Calu3 (cell line): Measurements from ENCODE around the gene PTPRN2. TPM values are rescaled to one million over a fixed set of nuclear protein-coding genes. Genes with fewer than 3 reads are reported as not detected.

ENCODE experiments used
- BruUV-seq: library from RNA; stranded (reverse); fragments of 400-500 nt; replicated peaks from 2 replicates; lab custom pipeline; 2021; lab: Mats Ljungman, UMichigan
- CTCF ChIA-PET: fragments of 300-600 bp; sonication (Branson Sonifier 250); formaldehyde crosslinking; loops from one replicate; lab custom pipeline; 2022; ENCODE audit warnings: antibody characterized with exemption; lab: Charles Lee
- DNase-seq: peaks from one replicate; pipeline ENCODE4 v3.0.0; 2022
- H3K27ac Mint-ChIP-seq: one replicate; pipeline ENCODE4 v1.8.0; 2022; ENCODE audit warnings: mixed read lengths; ENCODE audit not compliant: unreplicated experiment
- H3K27me3 Mint-ChIP-seq: one replicate; pipeline ENCODE4 v1.8.0; 2022; ENCODE audit warnings: mixed read lengths; ENCODE audit not compliant: unreplicated experiment
- H3K36me3 Mint-ChIP-seq: one replicate; pipeline ENCODE4 v1.8.0; 2022; ENCODE audit warnings: mild to moderate bottlenecking, moderate library complexity, mixed read lengths; ENCODE audit not compliant: insufficient read depth, unreplicated experiment
- H3K4me1 Mint-ChIP-seq: one replicate; pipeline ENCODE4 v1.8.0; 2022; ENCODE audit warnings: mild to moderate bottlenecking, low read depth, mixed read lengths; ENCODE audit not compliant: unreplicated experiment
- H3K4me3 Mint-ChIP-seq: one replicate; pipeline ENCODE4 v1.8.0; 2022; ENCODE audit warnings: mild to moderate bottlenecking, low read depth, moderate library complexity, mixed read lengths; ENCODE audit not compliant: unreplicated experiment
- H3K9me3 Mint-ChIP-seq: one replicate; pipeline ENCODE4 v1.8.0; 2022; ENCODE audit warnings: low read depth, mixed read lengths; ENCODE audit not compliant: unreplicated experiment
- intact Hi-C: fragments of 100-400 bp; cut with micrococcal nuclease; formaldehyde crosslinking; loops from one replicate; pipeline ENCODE4 v1.10.0; 2022; ENCODE audit not compliant: unreplicated experiment
- total RNA-seq: library from RNA; stranded (reverse); gene quantifications from 2 replicates; pipeline ENCODE4 v1.2.3, GENCODE V29; 2022
- TF ChIP-seq, protein P1 (sequence below): fragments of 200-600 bp; IDR thresholded peaks from one replicate; pipeline ENCODE4 v1.8.0; 2022; ENCODE audit warnings: antibody characterized with exemption; ENCODE audit not compliant: unreplicated experiment

PTPRN2 gene
- total RNA-seq, 1 experiment from 2014 or later, result 2.0 TPM

DNA sequence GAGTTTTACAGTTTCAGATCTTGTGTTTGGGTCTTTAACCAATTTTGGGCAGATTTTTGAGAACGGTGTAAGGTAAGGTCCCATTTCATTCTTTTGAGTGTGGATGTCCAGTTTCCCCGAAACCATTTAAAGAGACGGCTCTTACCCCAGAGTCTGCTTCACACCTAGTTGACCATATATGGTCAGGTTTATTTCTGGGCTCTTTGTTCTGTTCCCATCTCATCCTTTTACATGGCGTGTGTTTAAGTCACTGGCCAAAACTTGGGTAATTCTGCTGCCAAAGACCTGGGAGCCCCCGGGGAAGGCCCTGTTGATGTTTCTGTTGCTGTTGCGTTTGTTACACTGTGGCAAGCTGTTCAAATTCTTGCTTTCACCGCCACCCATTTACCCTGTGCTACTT, 120.1 kb downstream of the PTPRN2 start:
- DNase-seq, result no peak
- H3K36me3 Mint-ChIP-seq, result no peaks in the 10 kb centered on the region
- intact Hi-C loops, result no loop called here
- no peaks in the 10 kb centered on the region for H3K4me1 Mint-ChIP-seq
- CTCF ChIA-PET, result no interaction called here
- peaks cover 14% of the 10 kb centered on the region for H3K9me3 Mint-ChIP-seq
- H3K4me3 Mint-ChIP-seq, result no peak overlapping the region
- TF ChIP-seq, protein P1, sequence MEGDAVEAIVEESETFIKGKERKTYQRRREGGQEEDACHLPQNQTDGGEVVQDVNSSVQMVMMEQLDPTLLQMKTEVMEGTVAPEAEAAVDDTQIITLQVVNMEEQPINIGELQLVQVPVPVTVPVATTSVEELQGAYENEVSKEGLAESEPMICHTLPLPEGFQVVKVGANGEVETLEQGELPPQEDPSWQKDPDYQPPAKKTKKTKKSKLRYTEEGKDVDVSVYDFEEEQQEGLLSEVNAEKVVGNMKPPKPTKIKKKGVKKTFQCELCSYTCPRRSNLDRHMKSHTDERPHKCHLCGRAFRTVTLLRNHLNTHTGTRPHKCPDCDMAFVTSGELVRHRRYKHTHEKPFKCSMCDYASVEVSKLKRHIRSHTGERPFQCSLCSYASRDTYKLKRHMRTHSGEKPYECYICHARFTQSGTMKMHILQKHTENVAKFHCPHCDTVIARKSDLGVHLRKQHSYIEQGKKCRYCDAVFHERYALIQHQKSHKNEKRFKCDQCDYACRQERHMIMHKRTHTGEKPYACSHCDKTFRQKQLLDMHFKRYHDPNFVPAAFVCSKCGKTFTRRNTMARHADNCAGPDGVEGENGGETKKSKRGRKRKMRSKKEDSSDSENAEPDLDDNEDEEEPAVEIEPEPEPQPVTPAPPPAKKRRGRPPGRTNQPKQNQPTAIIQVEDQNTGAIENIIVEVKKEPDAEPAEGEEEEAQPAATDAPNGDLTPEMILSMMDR, result no peak
- H3K27me3 Mint-ChIP-seq, result no peaks in the 10 kb centered on the region
- H3K27ac Mint-ChIP-seq, result no peak overlapping the region
- BruUV-seq, result no TSS peak

DNA sequence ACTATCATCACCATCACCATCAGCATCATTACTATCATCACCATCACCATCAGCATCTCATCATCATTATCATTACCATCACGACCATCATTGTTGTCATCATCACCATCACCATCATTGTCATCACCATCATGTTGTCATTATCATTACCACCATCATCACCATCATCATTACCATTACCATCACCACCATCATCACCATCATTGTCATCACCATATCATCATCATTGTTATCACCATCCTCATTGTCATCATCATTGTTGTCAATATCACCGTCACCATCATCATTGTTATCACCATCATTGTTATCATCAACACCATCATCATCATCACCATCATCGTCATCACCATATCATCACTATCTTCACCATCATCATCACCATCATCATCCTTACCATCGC, 124.3 kb downstream of the PTPRN2 start:
- intact Hi-C loops, result no loop called here
- H3K36me3 Mint-ChIP-seq, result no peaks in the 10 kb centered on the region
- peaks cover 20% of the 10 kb centered on the region for H3K9me3 Mint-ChIP-seq
- no peaks in the 10 kb centered on the region for H3K4me1 Mint-ChIP-seq
- H3K27me3 Mint-ChIP-seq, result no peaks in the 10 kb centered on the region
- no peak for DNase-seq
- H3K27ac Mint-ChIP-seq, result no peak overlapping the region
- no peak overlapping the region for H3K4me3 Mint-ChIP-seq
- BruUV-seq, result no TSS peak
- CTCF ChIA-PET, result no interaction called here
- TF ChIP-seq, protein P1, result no peak

DNA sequence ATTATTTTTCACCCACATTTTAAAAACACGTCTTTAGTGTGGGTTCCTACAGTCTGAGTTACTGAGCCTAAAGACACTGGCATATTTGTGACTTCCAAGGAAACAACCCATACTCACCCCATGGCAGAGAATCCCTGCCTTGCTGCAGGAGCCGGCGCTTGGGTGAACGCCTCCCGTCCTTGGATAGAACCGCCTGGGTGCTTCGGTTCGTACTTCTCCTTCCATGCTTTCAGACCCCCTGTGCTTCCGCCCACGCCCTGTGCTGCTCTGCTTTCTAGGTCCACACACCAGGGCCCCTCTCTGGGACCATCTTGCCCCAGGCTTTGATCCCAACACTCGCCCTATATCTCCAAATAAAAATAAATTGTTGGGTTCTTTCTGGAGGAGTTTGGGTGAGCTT, 125.8 kb downstream of the PTPRN2 start:
- no peaks in the 10 kb centered on the region for H3K36me3 Mint-ChIP-seq
- peaks cover 20% of the 10 kb centered on the region for H3K9me3 Mint-ChIP-seq
- CTCF ChIA-PET, result no interaction called here
- TF ChIP-seq, protein P1, result no peak
- no peaks in the 10 kb centered on the region for H3K4me1 Mint-ChIP-seq
- no peaks in the 10 kb centered on the region for H3K27me3 Mint-ChIP-seq
- H3K4me3 Mint-ChIP-seq, result no peak overlapping the region
- BruUV-seq, result no TSS peak
- H3K27ac Mint-ChIP-seq, result no peak overlapping the region
- intact Hi-C loops, result no loop called here
- no peak for DNase-seq

DNA sequence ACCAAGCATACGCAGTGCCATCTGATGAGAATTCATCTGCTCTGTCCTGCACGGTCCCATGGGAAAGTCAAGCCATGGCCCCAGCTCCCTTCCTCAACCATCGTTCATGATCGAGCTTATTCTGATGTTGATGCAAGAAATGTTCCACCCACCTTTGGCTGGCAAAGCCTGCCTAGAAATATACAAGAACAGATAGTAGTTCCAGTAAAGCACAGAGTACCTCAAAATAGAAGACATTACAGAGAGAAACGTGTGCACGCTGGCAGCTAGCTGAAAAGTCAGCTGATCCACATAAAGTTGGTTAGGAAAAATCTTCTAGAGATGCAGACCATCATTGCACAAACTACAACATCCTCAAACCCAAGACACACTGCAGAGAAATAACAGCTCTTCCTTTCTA, 127.0 kb downstream of the PTPRN2 start:
- H3K27me3 Mint-ChIP-seq, result no peaks in the 10 kb centered on the region

More for the DNA sequence above, 127.0 kb downstream of the PTPRN2 start:
- DNase-seq, result no peak
- Mint-ChIP-seq H3K36me3 (no peaks in the 10 kb centered on the region), H3K27ac (no peak overlapping the region), H3K4me3 (no peak overlapping the region), H3K4me1 (no peaks in the 10 kb centered on the region), H3K9me3 (peaks cover 20% of the 10 kb centered on the region)
- TF ChIP-seq, protein P1, result no peak
- BruUV-seq, result no TSS peak
- CTCF ChIA-PET, result no interaction called here
- intact Hi-C loops, result no loop called here
